Liver (tissue), 3 donors: ENCODE results near the gene LOXL3.

Experiments used
- ATF3 ChIP-seq: IDR thresholded peaks from 2 replicates; pipeline ENCODE4 v1.6.1; 2016; ENCODE audit warnings: antibody characterized with exemption
- GABPA ChIP-seq, 2 donors: IDR thresholded peaks in 1 of 2; conservative IDR thresholded peaks in 1 of 2; 2 replicates each; pipeline ENCODE4 v1.6.1; 2016; ENCODE audit warnings: antibody characterized with exemption in 2 of 2, mild to moderate bottlenecking in 1 of 2, moderate library complexity in 1 of 2
- RAD21 ChIP-seq, 2 donors: IDR thresholded peaks; 2 replicates each; pipeline ENCODE4 v1.6.1; 2016; ENCODE audit warnings: antibody characterized with exemption in 2 of 2, mild to moderate bottlenecking in 2 of 2
- REST ChIP-seq: IDR thresholded peaks from 2 replicates; pipeline ENCODE4 v1.6.1; 2016; ENCODE audit warnings: antibody characterized with exemption, mild to moderate bottlenecking
- TAF1 ChIP-seq: conservative IDR thresholded peaks from 2 replicates; pipeline ENCODE4 v1.6.1; 2016; ENCODE audit warnings: antibody characterized with exemption, mild to moderate bottlenecking
- YY1 ChIP-seq: IDR thresholded peaks from 2 replicates; pipeline ENCODE4 v1.6.1; 2016; ENCODE audit warnings: antibody characterized with exemption, mild to moderate bottlenecking
- ZBTB33 ChIP-seq: IDR thresholded peaks from 2 replicates; pipeline ENCODE4 v1.6.1; 2016; ENCODE audit warnings: antibody characterized with exemption
- TF ChIP-seq, protein P1 (sequence below): fragments of 150-350 bp; IDR thresholded peaks from 2 replicates; pipeline ENCODE4 v1.5.1; 2017; ENCODE audit warnings: improper control_type of control experiment, low read depth, low read length; ENCODE audit not compliant: missing input control
- donor health status: healthy.
- donor health status: healthy.

GRCh38 chr2:74524955-74525716, 28.6 kb downstream of the LOXL3 start:
- TF ChIP-seq ATF3 (no peak), REST (no peak), TAF1 (no peak), GABPA (IDR thresholded peaks at IDR 0.05 in 1 of 2, conservative IDR thresholded peaks at IDR 0.05 in 1 of 2) (no peak), ZBTB33 (no peak), RAD21 (IDR thresholded peaks at IDR 0.05) (no peak), YY1 (no peak)
- TF ChIP-seq, protein P1, sequence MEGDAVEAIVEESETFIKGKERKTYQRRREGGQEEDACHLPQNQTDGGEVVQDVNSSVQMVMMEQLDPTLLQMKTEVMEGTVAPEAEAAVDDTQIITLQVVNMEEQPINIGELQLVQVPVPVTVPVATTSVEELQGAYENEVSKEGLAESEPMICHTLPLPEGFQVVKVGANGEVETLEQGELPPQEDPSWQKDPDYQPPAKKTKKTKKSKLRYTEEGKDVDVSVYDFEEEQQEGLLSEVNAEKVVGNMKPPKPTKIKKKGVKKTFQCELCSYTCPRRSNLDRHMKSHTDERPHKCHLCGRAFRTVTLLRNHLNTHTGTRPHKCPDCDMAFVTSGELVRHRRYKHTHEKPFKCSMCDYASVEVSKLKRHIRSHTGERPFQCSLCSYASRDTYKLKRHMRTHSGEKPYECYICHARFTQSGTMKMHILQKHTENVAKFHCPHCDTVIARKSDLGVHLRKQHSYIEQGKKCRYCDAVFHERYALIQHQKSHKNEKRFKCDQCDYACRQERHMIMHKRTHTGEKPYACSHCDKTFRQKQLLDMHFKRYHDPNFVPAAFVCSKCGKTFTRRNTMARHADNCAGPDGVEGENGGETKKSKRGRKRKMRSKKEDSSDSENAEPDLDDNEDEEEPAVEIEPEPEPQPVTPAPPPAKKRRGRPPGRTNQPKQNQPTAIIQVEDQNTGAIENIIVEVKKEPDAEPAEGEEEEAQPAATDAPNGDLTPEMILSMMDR: no peak
